Femur (tissue), 1 donor: ENCODE results near the gene PAGE1.
"Not testable (repeated sequence)": the region's sequence is repeated elsewhere in the genome, so short reads cannot be mapped to it uniquely, and the experiment has no call there.

ENCODE experiments used
- DNase-seq: peaks from one replicate; pipeline ENCODE4 v3.0.0-alpha.2; 2017

The PAGE1 gene, protein sequence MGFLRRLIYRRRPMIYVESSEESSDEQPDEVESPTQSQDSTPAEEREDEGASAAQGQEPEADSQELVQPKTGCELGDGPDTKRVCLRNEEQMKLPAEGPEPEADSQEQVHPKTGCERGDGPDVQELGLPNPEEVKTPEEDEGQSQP

DNA sequence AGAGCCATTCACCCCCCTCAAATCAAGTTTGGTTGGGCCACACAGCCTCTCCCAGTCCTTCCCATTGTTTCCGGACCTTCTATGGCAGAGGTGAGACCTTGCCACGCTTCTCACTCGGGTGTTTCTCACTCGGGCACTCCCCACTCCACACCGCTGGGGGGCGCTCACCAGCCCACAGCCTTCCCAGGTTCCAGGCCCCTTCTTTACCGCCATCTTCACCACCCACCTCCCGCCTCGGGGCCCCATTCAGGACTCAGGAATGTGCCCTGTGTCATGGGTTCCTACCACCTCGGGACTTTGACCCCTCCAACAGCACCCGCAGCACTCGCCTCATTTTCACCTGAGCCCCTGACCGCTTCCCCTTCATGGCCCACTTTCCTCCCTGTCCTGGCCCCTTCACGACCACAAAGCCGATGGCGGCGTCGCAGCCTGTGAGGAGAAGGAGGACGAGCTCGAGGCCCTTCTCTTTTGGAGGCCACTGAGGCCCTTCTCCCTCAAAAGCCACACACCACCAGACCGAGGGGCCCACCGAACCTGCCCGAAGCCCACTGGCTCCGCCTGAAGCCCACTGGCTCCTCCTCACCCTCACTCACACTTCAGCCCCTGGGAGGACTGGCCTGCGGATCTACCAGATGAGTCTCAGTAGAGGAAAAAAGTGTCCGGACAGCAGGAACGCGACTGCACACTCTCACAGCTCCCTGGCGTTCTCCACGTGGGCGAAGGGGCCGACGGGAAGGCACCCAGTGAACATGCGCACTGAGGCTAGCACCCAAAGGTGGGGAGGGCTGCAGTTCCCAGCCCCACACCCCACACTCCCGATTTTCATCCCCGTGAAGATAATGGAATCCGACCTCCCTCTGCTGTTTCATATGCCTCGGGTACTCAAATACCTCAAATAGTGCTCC is at the start of gene PAGE1:
Gene PAGE1 (minus strand): TSS at position 709 of the 905 bp plus-strand sequence. CDS start 1,214 bp downstream, outside the sequence.
- no peak for DNase-seq

DNA sequence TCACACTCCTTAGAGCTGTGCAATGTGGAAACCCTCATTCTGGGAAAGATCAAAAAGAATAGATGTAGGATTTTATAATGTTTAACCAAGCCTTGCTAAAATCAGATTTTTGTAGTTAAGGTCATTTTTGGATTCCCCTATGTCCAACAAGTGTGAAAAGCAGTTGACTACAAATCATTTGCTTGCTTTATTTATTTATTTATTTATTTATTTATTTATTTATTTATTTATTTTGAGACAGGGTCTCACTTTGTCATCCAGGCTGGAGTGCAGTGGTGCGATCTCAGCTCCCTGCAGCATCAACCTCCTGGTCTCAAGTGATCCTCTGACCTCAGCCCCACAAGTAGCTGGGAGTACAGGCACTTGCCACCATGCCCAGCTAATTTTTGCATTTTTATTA is 45.7 kb upstream of the PAGE1 start:
- not testable (repeated sequence) for DNase-seq

DNA sequence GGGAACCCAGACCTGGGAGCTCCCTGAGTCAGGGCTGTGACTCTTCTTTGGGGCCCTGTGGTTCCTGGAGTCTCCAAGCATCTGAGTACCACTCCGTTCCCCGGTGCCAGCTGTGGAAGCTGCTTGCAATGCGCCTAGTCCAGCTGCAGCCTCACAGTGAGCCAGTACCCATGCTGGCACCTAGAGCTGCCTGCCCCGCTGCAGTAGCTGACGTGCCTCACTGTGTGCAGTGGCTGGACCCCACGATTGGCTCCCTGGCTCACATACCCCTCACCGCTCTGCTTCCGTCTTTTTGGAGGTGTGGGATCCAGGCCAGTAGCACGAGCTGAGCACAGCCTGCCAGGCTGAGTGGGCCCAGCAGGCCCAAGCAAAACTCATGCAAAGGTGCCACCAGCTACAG is 32.1 kb upstream of the PAGE1 start:
- DNase-seq = no peak

GRCh38 chrX:49726966-49727365 is 31.2 kb upstream of the PAGE1 start:
- DNase-seq = no peak

DNA sequence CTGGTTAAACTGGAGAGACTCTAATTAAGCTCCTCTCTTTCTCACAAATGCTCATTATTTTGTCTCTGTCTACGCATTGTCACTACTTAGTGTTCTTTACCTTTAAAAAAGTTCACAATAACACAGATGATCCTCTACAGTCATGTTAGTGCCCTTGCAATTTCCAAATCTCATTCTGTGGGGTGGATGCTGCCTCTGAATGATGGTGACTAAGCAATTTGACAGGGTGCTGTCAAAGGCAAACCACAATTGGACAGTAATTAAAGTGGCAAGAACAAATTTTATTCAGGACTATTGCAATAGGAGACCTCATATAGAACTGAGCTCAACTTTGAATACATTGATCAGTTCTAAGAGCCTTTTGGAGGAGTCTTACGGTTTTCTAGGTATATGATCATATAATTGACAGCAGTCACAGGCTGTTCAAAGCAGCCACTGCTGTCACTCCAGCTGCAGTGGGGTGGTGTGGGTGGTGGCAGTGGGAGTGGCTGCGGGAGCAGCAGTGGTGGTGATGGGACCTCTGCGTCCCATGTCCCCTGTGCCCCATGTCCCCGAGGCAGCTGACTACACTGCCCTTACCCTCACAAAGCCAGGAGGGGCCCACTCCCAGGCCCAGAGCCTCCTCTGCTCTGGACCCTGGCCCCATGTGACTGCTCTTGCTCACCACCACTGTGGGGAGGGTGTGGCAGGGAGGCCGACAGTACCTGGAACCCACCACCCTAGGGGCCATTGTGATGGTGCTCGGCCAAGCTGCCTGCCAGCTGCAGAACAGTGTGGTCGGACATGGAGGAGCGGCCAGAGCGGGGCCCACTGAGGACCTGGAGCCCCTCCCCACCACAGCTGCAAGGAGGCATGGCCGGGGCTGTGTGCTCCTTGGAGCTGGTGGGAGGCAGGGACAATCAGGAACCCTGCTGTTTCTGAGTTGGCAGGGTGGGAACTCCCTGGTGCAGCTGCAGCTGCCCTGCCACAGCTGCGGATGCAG is 30.4 kb upstream of the PAGE1 start:
- no peak for DNase-seq

GRCh38 chrX:49725401-49725800 is 29.6 kb upstream of the PAGE1 start:
- no peak for DNase-seq

DNA sequence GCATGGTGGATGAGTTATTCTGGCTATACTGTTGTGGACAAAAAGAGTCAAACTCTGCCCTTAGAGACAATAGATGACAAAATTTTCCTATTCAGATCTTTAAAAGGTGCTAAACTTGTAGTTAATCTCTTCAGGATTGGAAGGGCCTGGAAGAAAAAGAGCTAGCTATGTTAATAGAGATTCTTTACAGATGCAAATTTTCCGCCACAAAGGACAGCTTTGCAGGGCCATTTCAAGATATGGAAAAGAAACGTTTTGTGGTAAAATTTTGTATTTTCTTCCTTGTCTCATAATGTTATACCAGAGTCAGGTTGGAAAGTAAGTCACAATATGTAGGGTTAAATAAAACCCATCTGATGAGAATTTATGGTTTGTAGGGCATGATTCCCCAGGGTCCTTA is 24.3 kb upstream of the PAGE1 start:
- DNase-seq = not testable (repeated sequence)

- DNase-seq = no peak
Measured at GRCh38 chrX:49712577-49712976, 16.8 kb upstream of the PAGE1 start.

DNA sequence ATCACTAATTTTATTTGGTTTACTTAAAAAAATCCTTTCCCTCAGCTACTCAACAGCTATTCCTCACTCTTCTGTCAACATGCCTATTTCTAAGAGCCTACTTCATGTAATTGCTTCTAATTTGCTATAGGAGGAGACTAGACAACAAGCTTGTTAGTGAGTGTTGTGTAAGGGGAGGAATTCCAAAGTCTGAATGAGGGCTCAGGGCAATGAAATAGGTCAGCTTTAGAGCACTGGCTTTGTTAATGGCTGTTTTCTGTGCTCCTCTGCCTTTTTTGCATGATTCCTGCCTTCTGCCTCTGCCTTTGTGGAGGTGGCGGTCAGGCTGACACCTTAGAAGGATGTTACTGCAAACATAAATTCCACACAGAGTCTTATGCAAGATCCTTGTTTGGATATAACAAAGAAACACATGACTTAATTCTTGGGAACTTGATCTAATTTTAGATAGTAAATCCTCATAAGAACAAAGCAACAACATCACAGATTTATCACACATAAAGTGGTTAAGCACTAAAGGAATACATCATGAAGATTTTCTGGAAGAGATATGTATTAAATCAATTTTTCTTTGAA is 15.0 kb upstream of the PAGE1 start:
- no peak for DNase-seq

GRCh38 chrX:49704691-49705404 is 9.1 kb upstream of the PAGE1 start:
- no peak for DNase-seq

GRCh38 chrX:49701933-49702332 is 6.1 kb upstream of the PAGE1 start:
- DNase-seq = no peak

DNA sequence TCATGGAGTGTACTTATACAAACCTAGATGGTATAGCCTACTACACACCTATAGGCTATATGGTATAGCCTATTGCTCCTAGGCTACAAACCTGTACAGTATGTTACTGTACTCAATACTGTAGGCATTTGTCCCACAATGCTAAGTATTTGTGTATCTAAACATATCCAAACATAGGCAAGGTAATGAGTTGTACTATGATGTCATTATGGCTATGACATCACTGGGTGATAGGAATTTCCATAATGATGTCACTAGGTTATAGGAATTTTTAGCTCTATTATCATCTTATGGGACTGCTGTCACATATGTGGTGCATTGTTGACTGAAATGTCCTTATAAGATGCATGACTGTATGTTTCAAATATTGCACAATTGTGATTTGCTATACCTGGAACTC is 5.5 kb upstream of the PAGE1 start:
- DNase-seq = no peak

DNA sequence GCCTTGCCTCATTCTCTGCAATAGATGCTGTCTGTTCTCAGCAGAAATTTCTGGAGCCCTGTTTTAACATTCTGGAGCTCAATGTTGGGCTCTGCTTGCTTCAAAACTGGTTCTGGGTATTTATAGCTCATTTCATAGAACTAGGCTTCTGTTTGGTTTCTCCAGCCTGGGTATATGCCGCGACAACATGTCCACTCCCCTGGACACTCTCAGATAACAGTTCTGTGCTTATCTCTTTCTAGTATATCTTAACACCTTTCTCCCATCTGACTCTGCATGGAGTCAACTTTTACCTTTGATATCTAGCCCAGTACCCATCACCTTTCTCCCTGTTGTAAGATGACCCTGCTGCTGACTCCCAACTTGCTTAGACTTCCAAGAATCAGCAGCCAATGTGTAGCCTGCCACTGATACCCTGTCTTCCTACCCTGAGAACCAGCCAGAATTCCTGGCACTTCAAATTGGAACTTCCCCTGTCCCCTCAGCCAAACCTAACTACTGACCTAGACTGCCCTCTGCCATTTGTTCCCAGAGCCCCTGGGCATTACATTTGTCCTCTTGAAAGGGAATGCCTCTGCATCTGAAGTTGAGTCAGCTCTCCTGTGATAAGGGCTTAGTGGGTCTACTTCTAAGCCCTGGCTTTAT is 20.6 kb downstream of the PAGE1 start:
- DNase-seq = no peak

DNA sequence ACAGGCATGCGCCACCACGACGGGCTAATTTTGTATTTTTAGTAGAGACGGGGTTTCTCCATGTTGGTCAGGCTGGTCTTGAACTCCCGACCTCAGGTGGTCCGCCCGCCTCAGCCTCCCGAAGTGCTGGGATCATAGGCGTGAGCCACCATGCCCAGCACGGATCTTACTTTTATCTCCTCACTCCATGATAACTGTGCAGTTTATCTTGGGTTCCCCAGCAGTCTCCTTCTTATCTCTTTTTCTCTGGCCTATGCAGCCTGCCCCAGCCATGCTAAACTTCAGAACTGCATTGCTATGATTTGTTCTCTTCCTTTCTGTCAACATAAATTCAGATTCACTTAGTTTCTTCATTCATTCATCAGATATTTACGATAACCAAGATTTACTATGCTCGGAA is 22.4 kb downstream of the PAGE1 start:
- DNase-seq = no peak

- no peak for DNase-seq
Measured at GRCh38 chrX:49664824-49665223, 31.0 kb downstream of the PAGE1 start.

- DNase-seq = no peak
Measured at GRCh38 chrX:49661881-49662280, 33.9 kb downstream of the PAGE1 start.

DNA sequence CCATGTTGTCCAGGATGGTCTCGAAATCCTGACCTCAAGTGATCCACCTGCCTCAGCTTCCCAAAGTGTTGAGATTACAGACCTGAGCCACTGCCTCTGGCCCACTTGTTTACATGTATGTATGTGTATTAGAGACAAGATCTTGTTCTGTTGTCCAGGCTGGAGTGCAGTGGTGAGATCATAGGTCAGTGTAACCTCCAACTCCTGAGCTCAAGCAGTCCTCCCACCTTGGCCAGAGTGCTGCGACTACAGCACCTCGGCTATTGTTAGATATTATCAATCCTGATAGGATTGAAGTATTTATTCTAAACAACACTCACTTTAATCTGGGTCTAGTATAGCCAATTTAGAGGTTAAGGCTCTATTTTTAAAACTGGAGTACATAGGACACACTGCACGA is 36.0 kb downstream of the PAGE1 start:
- no peak for DNase-seq

GRCh38 chrX:49656533-49656932 is 39.3 kb downstream of the PAGE1 start:
- no peak for DNase-seq

DNA sequence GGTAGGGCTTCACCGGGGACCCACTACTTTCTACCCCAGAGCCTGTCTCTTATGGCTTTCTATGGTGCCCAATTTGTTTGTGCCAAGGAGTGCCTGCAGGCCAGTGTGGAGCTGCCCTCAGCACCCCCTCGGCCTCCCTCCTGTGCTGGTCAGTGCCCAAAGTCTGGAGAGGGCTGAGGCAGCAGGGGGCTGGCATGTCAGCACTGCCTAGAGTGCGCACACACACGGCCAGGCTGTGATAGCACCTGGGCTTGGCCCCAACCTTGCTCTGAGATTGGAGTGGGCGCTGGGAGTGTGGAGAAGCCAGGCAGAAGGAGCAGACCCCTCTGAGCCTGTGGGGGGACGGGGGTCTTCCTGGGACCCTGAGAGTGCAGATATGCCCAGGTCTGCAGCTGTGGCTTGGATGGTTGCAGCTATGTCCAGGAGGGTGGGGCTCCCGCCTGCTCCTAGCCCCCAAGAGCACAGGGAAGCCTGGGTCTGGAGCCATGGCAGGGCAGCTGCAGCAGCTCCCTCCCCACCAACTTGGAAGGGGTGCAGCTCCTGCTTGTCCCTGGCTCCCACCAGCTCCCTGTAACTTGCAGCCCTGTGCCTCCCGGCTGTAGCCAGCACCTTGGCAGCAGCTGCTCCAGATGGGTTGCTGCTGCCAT is 50.7 kb downstream of the PAGE1 start:
- DNase-seq = no peak
